GM18507 (cell line): ENCODE data around the gene DDIT3.
"Not testable (repeated sequence)": the region's sequence is repeated elsewhere in the genome, so short reads cannot be mapped to it uniquely, and the experiment has no call there.

Experiments
- DNase-seq: peaks from one replicate; pipeline ENCODE4 v3.0.0; 2011; ENCODE audit warnings: low read depth; ENCODE audit not compliant: insufficient read length; ENCODE audit errors: extremely low spot score
- FAIRE-seq: peaks from 2 replicates; lab custom pipeline; 2011; peaks lifted over from hg19 to GRCh38; lab: Jason Lieb, UNC

The DDIT3 gene

DNA sequence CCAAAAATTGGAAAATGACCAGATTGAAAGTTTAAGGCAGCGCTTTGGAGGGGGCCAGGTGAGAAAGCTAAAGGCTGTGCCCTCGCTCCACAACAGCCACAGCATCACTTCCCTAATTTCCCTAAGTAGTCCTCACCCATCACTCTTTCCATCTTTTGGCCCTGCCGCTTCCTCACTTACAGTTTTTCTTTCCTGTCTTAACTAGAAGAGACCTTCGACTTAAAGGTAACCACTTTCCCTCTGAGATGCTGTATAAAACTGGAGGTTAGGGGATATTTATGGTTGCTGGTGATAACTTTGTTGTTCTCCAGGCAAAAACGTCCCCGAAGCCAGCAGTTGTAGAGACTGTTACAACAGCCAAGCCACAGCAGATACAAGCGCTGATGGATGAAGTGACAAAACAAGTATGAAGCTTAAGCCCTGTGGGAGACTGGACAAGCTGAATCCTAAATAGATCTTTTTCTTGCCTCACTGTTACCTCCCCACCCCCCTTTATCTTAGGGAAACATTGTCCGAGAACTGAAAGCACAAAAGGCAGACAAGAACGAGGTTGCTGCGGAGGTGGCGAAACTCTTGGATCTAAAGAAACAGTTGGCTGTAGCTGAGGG, 4.3 kb downstream of the DDIT3 start:
- no peak for DNase-seq
- FAIRE-seq = no peak

DNA sequence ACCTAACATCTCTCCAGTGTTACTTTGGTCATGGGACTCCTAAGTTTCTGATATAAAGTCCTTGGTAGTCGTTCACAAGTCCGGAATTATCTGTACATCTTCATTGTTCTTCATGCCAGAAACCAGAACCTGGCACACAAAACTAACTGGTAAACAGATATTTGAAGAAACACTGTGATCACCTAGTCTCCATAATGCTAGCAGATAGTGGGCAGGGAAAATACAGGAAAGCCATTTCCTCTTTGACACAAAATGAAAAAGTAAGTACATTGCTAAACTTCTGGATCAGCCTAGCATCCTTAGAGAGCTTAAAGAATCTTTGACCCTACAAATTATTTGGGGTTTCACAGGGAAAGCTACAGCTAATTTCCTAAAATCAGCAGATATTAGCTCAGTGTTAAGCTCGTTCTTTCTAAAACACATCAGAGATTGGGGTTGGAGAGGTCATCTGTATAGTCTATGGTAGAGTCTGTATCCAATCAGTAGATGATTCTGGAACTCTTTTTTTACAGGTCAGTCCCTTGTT, 4.8 kb downstream of the DDIT3 start:
- no peak for DNase-seq
- no peak for FAIRE-seq

GRCh38 chr12:57514720-57515407, 5.5 kb downstream of the DDIT3 start:
- DNase-seq (no peak), FAIRE-seq (no peak)

- FAIRE-seq, DNase-seq: not testable (repeated sequence)
Measured at GRCh38 chr12:57514246-57514645, 6.1 kb downstream of the DDIT3 start.

DNA sequence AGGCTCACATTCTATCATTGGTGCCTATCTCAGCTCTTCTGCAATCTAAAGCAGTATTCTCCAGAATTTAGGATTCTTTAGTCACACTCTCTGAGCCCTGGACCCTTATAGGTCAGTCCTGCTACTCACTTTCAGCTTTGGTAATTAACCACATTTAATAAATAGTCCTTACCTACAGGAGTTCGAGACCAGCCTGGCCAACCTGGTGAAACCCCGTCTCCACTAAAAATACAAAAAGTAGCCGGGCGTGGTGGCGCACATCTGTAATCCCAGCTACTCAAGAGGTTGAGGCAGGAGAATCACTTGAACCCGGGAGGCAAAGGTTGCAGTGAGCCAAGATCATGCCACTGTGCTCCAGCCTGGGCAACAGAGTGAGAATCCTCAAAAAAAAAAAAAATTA, 6.6 kb downstream of the DDIT3 start:
- not testable (repeated sequence) for DNase-seq, FAIRE-seq

DNA sequence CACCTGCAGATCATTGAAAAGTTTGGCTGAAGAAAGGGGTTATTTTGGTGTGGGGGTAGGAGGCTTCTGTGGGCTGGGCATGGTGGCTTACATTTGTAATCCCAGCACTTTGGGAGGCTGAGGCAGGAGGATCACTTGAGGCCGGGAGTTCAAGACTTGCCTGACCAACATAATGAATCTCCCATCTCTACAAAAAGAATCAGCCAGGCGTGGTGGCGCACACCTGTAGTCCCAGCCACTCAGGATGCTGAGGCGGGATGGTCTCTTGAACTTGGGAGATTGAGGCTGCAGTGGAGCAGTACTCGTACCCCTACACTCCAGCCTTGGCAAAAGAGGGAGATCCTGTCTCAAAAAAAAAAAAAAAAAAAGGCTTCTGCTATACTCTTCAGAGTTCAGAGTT, 7.0 kb downstream of the DDIT3 start:
- FAIRE-seq (no peak), DNase-seq (no peak)

GRCh38 chr12:57512665-57513064, 7.6 kb downstream of the DDIT3 start:
- FAIRE-seq (no peak), DNase-seq (no peak)

- DNase-seq (no peak), FAIRE-seq (no peak)
Measured at GRCh38 chr12:57511588-57512325, 8.6 kb downstream of the DDIT3 start.

DNA sequence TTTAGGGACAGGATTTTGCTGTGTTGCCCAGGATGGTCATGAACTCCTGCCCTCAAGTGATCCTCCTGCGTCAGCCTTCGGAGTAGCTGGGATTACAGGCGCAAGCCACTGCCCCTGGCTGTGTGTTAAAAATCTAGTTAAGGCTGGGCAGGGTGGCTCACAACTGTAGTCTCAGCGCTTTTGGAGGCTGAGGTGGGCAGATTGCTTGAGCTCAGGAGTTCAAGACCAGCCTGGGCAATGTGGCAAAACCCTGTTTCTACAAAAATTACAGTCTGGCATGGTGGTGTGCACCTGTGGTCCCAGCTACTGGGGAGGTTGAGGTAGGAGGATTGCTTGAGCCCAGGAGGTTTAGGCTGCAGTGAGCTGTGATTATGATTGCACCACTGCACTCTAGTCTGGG, 9.2 kb downstream of the DDIT3 start:
- no peak for DNase-seq
- no peak for FAIRE-seq

DNA sequence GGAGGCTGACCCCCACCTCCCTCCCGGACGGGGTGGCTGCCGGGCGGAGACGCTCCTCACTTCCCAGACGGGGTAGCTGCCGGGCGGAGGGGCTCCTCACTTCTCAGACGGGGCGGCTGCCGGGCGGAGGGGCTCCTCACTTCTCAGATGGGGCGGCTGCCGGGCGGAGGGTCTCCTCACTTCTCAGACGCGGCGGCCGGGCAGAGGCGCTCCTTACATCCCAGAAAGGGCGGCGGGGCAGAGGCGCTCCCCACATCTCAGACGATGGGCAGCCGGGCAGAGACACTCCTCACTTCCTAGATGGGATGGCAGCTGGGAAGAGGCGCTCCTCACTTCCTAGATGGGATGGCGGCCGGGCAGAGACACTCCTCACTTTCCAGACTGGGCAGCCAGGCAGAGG, 12.5 kb downstream of the DDIT3 start:
- not testable (repeated sequence) for FAIRE-seq, DNase-seq

DNA sequence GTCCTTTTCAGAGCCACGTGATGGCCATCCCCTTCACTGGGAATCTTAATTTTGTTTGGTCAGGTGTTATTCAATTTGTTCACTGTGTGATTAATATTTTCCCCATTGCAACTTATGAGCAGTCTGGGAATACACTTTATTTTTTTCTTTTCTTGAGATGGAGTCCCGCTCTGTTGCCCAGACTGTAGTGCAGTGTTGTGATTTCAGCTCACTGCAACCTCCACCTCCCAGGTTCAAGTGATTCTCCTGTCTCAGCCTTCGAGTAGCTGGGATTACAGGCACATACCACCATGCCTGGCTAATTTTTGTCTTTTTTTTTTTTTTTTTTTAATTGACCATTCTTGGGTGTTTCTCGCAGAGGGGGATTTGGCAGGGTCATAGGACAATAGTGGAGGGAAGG, 13.8 kb downstream of the DDIT3 start:
- FAIRE-seq, DNase-seq: not testable (repeated sequence)

DNA sequence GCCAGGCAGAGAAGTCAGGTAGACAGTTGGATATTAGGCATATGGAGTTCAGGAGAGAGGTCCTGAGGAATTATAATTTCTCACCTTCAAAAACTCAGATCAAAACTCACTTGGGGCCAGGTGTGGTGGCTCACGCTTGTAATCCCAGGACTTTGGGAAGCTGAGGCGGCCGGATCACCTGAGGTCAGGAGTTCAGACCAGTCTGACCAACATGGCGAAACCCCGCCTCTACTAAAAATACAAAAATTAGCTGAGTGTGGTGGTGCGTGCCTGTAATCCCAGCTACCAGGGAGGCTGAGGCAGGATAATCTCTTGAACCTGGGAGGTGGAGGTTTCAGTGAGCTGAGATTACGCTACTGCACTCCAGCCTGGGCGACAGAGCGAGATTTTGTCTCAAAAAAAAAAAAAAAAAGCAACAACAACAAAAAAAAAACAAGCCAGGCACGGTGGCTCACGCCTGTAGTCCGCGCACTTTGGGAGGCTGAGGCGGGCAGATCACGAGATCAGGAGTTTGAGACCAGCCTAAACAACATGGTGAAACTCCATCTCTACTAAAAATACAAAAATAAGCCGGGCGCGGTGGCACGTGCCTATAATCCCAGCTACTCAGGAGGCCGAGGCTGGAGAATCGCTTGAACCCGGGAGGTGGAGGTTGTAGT, 17.9 kb downstream of the DDIT3 start:
- FAIRE-seq, DNase-seq: not testable (repeated sequence)

DNA sequence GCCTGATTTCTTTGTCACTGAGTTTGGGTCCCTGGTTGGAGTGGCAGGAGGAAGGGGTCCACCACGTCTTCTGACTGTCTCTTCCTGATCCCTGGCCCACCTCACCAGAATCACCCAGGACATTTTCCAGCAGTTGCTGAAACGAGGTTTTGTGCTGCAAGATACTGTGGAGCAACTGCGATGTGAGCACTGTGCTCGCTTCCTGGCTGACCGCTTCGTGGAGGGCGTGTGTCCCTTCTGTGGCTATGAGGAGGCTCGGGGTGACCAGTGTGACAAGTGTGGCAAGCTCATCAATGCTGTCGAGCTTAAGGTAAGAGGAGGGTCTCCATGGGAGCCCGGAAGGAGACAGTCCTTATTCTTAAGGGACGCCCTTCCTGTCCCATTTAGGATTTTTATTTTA, 20.1 kb downstream of the DDIT3 start:
- no peak for FAIRE-seq
- no peak for DNase-seq

- no peak for FAIRE-seq
- no peak for DNase-seq
Measured at GRCh38 chr12:57498571-57498970, 21.7 kb downstream of the DDIT3 start.

DNA sequence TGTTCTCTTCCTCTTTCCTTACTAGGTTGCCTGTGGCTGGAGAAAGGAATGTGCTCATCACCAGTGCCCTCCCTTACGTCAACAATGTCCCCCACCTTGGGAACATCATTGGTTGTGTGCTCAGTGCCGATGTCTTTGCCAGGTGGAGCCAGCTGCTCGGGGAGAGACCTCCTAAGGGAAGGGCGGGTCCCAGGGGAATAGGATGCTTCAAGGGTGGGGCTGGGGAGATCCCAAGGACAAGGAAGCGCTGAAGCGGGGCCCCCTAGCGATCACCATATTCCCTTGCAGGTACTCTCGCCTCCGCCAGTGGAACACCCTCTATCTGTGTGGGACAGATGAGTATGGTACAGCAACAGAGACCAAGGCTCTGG, 22.2 kb downstream of the DDIT3 start:
- FAIRE-seq (no peak), DNase-seq (no peak)

GRCh38 chr12:57497223-57498131, 22.8 kb downstream of the DDIT3 start:
- no peak for DNase-seq
- no peak for FAIRE-seq

GRCh38 chr12:57496822-57497221, 23.5 kb downstream of the DDIT3 start:
- no peak for FAIRE-seq
- no peak for DNase-seq

DNA sequence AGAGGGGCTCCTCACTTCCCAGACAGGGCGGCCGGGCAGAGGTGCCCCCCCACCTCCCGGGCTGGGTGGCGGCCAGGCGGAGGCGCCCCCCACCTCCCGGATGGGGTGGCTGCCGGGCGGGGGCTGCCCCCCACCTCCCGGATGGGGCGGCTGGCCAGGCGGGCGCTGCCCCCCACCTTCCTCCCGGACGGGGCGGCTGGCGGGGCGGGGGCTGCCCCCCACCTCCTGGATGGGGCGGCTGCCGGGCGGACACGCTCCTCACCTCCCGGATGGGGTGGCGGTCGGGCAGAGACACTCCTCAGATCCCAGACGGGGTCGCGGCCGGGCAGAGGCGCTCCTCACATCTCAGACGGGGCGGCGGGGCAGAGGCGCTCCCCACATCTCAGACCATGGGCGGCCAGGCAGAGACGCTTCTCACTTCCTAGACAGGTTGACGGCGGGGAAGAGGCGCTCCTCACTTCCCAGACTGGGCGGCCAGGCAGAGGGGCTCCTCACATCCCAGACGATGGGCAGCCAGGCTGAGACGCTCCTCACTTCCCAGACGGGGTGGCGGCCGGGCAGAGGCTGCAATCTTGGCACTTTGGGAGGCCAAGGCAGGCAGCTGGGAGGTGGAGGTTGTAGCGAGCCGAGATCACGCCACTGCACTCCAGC, 25.1 kb downstream of the DDIT3 start:
- DNase-seq, FAIRE-seq: not testable (repeated sequence)
